Ascending aorta (tissue), 2 donors: ENCODE measurements around the gene TMTC1. TPM values are rescaled to one million over a fixed set of nuclear protein-coding genes. Genes with fewer than 3 reads are reported as not detected.
"Not testable (repeated sequence)": the region's sequence is repeated elsewhere in the genome, so short reads cannot be mapped to it uniquely, and the experiment has no call there.

Experiments used
- DNase-seq, 2 donors: peaks; one replicate each; pipeline ENCODE4 v3.0.0-alpha.2; 2019; ENCODE audit warnings: low spot score in 2 of 2
- H3K27ac ChIP-seq, 2 donors: fragments of 200-600 bp; sonication (generic); one replicate each; pipeline ENCODE4 v1.5.1; 2016 to 2017; ENCODE audit warnings: mild to moderate bottlenecking in 1 of 2
- H3K27me3 ChIP-seq: fragments of 200-600 bp; sonication (generic); one replicate; pipeline ENCODE4 v1.5.1; 2017
- H3K36me3 ChIP-seq, 2 donors: fragments of 200-600 bp; sonication (generic); one replicate each; pipeline ENCODE4 v1.5.1; 2016
- H3K4me1 ChIP-seq, 2 donors: fragments of 200-600 bp; sonication (generic); one replicate each; pipeline ENCODE4 v1.5.1; 2016 to 2017; ENCODE audit warnings: mild to moderate bottlenecking in 1 of 2
- H3K4me3 ChIP-seq, 2 donors: fragments of 200-600 bp; sonication (generic); one replicate each; pipeline ENCODE4 v1.5.1; 2016 to 2017; ENCODE audit warnings: mild to moderate bottlenecking in 1 of 2
- H3K9me3 ChIP-seq, 2 donors: fragments of 200-600 bp; sonication (generic); one replicate each; pipeline ENCODE4 v1.5.1; 2016
- intact Hi-C: fragments of 100-400 bp; cut with DNase I; formaldehyde crosslinking; loops from one replicate; pipeline ENCODE4 v1.15.1; 2023
- total RNA-seq: library from RNA; depleted of rRNA; stranded (reverse); fragments of >200 nt; gene quantifications from one replicate; pipeline ENCODE4 v1.1.0, GENCODE V29; 2016
- TF ChIP-seq, protein P1 (sequence below), 3 experiments: fragments of 200-600 bp in 2 of 3; fragments of 450-650 bp in 1 of 3; sonication (generic) in 2 of 3; IDR thresholded peaks; one replicate each; pipeline ENCODE4 v1.5.1; 2016 to 2019; ENCODE audit warnings: antibody characterized with exemption in 3 of 3, mild to moderate bottlenecking in 1 of 3, moderate library complexity in 1 of 3

The TMTC1 gene
- total RNA-seq, 1 donor from 2014 or later: 176 TPM

DNA sequence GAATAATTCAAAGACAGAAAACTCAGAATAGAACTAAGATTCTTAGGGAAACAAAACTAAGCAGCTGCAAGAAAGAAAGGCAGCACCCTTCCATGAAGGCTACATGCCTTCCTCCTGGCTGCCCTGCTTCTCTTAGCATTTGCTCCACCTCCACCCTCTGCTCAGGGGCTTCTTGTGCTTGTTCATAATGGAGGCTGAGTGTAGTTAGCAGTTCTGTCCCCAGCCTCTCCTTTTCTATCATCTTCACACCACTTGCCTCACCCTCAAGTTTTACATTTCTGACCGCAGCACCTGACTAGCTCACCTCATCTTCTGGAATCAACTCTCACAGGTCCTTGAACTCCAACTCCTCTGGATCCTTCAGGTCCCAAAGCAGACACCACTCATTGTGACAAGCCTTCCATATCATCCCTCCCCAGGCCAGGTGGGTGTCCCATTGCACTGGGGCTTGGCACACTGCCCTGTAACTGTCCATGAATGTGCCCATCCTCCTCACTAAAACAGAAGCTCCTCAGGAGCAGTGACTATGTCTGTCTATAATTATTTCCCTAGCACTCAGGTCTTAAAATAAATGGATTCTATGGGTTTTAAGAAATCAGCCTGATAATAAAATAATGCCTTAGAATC, 139.1 kb downstream of the TMTC1 start:
- TF ChIP-seq, protein P1, sequence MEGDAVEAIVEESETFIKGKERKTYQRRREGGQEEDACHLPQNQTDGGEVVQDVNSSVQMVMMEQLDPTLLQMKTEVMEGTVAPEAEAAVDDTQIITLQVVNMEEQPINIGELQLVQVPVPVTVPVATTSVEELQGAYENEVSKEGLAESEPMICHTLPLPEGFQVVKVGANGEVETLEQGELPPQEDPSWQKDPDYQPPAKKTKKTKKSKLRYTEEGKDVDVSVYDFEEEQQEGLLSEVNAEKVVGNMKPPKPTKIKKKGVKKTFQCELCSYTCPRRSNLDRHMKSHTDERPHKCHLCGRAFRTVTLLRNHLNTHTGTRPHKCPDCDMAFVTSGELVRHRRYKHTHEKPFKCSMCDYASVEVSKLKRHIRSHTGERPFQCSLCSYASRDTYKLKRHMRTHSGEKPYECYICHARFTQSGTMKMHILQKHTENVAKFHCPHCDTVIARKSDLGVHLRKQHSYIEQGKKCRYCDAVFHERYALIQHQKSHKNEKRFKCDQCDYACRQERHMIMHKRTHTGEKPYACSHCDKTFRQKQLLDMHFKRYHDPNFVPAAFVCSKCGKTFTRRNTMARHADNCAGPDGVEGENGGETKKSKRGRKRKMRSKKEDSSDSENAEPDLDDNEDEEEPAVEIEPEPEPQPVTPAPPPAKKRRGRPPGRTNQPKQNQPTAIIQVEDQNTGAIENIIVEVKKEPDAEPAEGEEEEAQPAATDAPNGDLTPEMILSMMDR (IDR thresholded peaks at IDR 0.05): no peak
- intact Hi-C loops: no loop called here
- H3K36me3 ChIP-seq: peaks cover 0 to 4% of the 10 kb centered on the region in 2 donors
- H3K4me1 ChIP-seq: peaks cover 0 to 8% of the 10 kb centered on the region in 2 donors
- no peak overlapping the region for H3K27ac ChIP-seq
- no peaks in the 10 kb centered on the region for H3K27me3 ChIP-seq
- no peak overlapping the region for H3K4me3 ChIP-seq
- H3K9me3 ChIP-seq: no peaks in the 10 kb centered on the region
- DNase-seq: no peak

DNA sequence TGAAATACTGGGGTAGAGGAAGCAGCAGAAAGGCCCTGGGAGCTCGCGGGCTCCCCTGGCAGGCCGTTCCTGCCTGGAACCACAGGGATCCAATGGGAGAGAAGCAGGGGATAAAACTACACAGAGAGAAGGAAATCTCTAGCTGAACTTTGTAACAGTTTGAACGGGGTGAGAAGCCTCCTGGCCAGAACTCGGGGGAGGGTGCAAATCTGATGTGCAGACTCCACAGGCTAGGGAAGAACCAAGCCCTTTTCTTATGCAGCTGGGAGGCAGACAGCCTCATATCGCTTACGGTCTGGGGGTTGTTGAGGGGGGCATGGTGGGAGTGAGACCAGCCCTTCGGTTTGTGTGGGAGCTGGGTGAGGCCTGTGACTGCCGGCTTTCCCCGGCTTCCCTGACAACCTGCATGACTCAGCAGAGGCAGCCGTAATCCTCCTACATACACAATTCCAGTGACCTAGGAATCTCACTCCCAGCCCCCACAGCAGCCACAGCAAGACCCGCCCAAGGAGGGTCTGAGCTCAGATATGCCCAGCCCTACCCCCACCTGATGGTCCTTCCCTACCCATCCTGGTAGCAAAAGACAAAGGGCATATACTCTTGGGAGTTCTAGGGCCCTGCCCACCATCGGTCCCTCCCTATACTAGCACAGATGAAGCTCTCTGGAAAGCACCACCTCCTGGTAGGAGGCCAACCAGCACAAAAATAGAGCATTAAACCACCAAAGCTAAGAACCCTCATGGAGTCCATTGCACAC, 143.0 kb downstream of the TMTC1 start:
- no peak for DNase-seq
- intact Hi-C loops: no loop called here
- H3K36me3 ChIP-seq: no peaks in the 10 kb centered on the region
- H3K4me3 ChIP-seq: peak overlapping the region in 1 of 2 donors; percentile 40
- no peaks in the 10 kb centered on the region for H3K27me3 ChIP-seq
- peak overlapping the region; percentile 68 to 75 for H3K27ac ChIP-seq
- no peaks in the 10 kb centered on the region for H3K9me3 ChIP-seq
- H3K4me1 ChIP-seq: peaks cover 0 to 8% of the 10 kb centered on the region in 2 donors
- TF ChIP-seq, protein P1 (IDR thresholded peaks at IDR 0.05): peak in 2 of 3 experiments; percentile 33 to 43

DNA sequence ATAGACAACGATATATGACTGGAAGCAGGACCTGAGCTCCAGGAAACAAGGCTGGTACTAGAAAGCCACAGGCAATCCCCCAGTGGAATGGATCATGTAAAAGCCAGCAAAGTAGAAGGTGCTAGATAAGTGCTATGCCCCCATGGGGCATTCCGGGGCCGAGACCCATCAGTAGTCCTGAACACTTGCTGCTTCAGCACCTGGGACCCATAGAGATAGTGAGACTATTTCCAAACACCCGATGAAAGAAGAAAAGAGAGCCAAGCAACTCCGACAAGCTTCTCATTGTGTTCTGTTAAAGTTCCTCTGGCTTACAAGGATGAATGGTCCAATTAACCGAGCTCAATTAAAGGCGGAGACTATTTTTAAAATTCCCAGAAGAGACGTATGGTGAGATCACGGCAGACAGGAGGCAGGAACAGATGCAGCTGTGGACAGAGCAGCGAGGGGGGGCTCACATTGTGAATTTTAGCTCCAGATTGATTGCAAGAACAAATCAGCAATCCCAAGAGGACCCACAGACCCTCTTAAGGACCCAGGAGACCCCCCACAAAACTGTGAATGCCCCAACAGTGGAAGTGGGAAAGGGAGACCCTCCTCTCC, 143.7 kb downstream of the TMTC1 start:
- Histone ChIP-seq H3K9me3 (no peaks in the 10 kb centered on the region), H3K4me3 (peak overlapping the region in 1 of 2 donors; percentile 40), H3K27me3 (no peaks in the 10 kb centered on the region), H3K4me1 (peaks cover 0 to 8% of the 10 kb centered on the region in 2 donors), H3K36me3 (no peaks in the 10 kb centered on the region), H3K27ac (peak overlapping the region; percentile 68 to 75)
- no peak for DNase-seq
- intact Hi-C loops: no loop called here
- TF ChIP-seq, protein P1 (IDR thresholded peaks at IDR 0.05): no peak

DNA sequence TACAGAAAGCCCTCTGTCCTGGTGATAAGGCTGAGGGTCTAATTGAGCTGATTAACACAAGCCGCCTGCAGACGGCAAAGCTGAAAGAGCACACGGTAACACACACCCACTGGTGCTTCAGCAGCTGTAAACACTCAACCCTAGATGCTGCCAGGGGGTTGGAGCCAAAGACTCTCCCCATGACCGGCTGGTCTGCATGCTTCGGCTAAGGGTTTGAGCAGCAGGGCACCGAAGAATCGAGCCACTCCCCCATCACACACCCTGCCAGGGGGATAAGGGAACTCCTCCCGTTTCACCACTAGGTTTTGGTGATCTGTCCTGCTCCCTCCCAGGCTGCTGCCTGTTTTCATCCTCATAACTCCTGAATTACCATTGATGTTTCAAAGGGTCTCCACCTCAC, 145.2 kb downstream of the TMTC1 start:
- H3K27me3 ChIP-seq: no peaks in the 10 kb centered on the region
- H3K4me1 ChIP-seq: peaks cover 0 to 8% of the 10 kb centered on the region in 2 donors
- H3K4me3 ChIP-seq: no peak overlapping the region
- no peaks in the 10 kb centered on the region for H3K9me3 ChIP-seq
- no peak for DNase-seq
- H3K36me3 ChIP-seq: no peaks in the 10 kb centered on the region
- intact Hi-C loops: no loop called here
- TF ChIP-seq, protein P1 (IDR thresholded peaks at IDR 0.05): no peak
- no peak overlapping the region for H3K27ac ChIP-seq

DNA sequence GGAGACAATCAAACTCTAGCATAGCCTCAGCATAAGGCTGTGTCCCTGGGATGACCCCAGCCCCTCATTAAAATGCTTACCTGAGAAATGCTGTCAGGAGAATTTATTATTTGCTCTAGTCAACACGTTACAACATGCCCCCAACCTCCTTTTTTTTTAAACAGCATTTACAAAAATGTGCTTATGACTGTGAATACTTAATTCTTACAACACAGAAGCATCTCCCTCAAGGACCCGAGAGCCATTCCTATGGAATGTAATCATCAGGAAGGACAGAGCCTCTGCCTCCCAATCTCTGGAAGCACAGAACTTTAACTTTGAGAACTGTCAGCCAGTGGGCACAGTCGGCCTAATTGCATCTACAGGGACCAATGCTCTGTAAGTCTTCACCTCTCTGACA, 149.7 kb downstream of the TMTC1 start:
- TF ChIP-seq, protein P1 (IDR thresholded peaks at IDR 0.05): no peak
- Histone ChIP-seq H3K4me1 (no peaks in the 10 kb centered on the region), H3K4me3 (no peak overlapping the region), H3K9me3 (no peaks in the 10 kb centered on the region), H3K27ac (no peak overlapping the region), H3K27me3 (no peaks in the 10 kb centered on the region), H3K36me3 (peaks cover 3 to 4% of the 10 kb centered on the region in 2 donors)
- no peak for DNase-seq
- intact Hi-C loops: no loop called here

DNA sequence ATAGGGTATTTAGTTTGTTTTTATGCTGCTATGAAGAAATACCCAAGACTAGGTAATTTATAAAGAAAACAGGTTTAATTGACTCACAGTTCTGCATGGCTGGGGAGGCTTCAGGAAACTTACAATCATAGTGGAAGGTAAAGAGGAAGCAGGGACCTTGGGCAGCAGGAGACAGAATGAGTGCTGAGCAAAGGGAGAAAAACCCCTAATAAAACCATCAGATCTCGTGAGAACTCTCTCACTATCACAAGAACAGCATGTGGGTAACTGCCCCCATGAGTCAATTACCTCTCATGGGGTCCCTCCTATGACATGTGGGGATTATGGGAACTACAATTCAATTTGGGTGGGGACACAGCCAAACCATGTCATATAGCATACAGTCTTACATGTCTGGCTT, 153.6 kb downstream of the TMTC1 start:
- intact Hi-C loops, H3K27ac ChIP-seq, H3K27me3 ChIP-seq, H3K4me3 ChIP-seq, DNase-seq, H3K4me1 ChIP-seq, H3K9me3 ChIP-seq: not testable (repeated sequence)
- H3K36me3 ChIP-seq: peaks cover 3 to 16% of the 10 kb centered on the region in 2 donors
